GM21529 (cell line): ENCODE results near the gene SYNJ2.

Source experiments
- ATAC-seq: cut with Tn5 transposase; IDR thresholded peaks from one replicate; pipeline ENCODE4 v1.9.1; 2021; ENCODE audit not compliant: unreplicated experiment

SYNJ2 gene

GRCh38 chr6:158071121-158072082 lies 89.7 kb downstream of the SYNJ2 start:
- no peak for ATAC-seq

- ATAC-seq, result no peak
Observed at GRCh38 chr6:158072083-158072721, 90.5 kb downstream of the SYNJ2 start.

GRCh38 chr6:158073776-158074175 lies 92.1 kb downstream of the SYNJ2 start:
- no peak for ATAC-seq

- no peak for ATAC-seq
Observed at GRCh38 chr6:158076548-158076947, 94.9 kb downstream of the SYNJ2 start.

GRCh38 chr6:158077676-158078075 lies 96.0 kb downstream of the SYNJ2 start:
- no peak for ATAC-seq

- no peak for ATAC-seq
Observed at GRCh38 chr6:158078320-158078719, 96.7 kb downstream of the SYNJ2 start.

GRCh38 chr6:158080849-158081656 lies 99.4 kb downstream of the SYNJ2 start:
- ATAC-seq, result no peak

GRCh38 chr6:158081657-158081935 lies 99.9 kb downstream of the SYNJ2 start:
- no peak for ATAC-seq

- no peak for ATAC-seq
Observed at GRCh38 chr6:158083455-158084325, 102.0 kb downstream of the SYNJ2 start.

- ATAC-seq, result no peak
Observed at GRCh38 chr6:158085261-158086053, 103.8 kb downstream of the SYNJ2 start.

GRCh38 chr6:158086054-158086503 lies 104.4 kb downstream of the SYNJ2 start:
- ATAC-seq, result no peak

- no peak for ATAC-seq
Observed at GRCh38 chr6:158086504-158087223, 105.0 kb downstream of the SYNJ2 start.

- ATAC-seq, result no peak
Observed at GRCh38 chr6:158087224-158087867, 105.7 kb downstream of the SYNJ2 start.

GRCh38 chr6:158092806-158093205 lies 111.1 kb downstream of the SYNJ2 start:
- ATAC-seq, result no peak

- ATAC-seq, result no peak
Observed at GRCh38 chr6:158095031-158095430, 113.4 kb downstream of the SYNJ2 start.

- no peak for ATAC-seq
Observed at GRCh38 chr6:158095671-158096070, 114.0 kb downstream of the SYNJ2 start.

- ATAC-seq, result no peak
Observed at GRCh38 chr6:158103228-158103627, 121.6 kb downstream of the SYNJ2 start.

- ATAC-seq, result no peak
Observed at GRCh38 chr6:158104696-158105095, 123.0 kb downstream of the SYNJ2 start.

- no peak for ATAC-seq
Observed at GRCh38 chr6:158109748-158110147, 128.1 kb downstream of the SYNJ2 start.
